HCT116 (cell line): Measurements from ENCODE around the gene WRAP53. TPM values are rescaled to one million over a fixed set of nuclear protein-coding genes. Genes with fewer than 3 reads are reported as not detected.

ENCODE experiments used
- ATAC-seq: fragments of 200-7000 bp; cut with Tn5 transposase; 2 replicates; pipeline ENCODE4 v1.9.1; 2020; ENCODE audit warnings: mild to moderate bottlenecking, moderate library complexity
- BruUV-seq: library from RNA; stranded (reverse); fragments of 400-500 nt; replicated peaks from 2 replicates; lab custom pipeline; 2021; lab: Mats Ljungman, UMichigan
- CTCF ChIA-PET: fragments of 300-600 bp; sonication (Branson Sonifier 250); formaldehyde crosslinking; loops from one replicate; lab custom pipeline; 2021; ENCODE audit warnings: antibody characterized with exemption; lab: Charles Lee
- POLR2A ChIA-PET: fragments of 300-600, 350-600 bp; sonication (Branson Sonifier 250); formaldehyde crosslinking; loops from one replicate; lab custom pipeline; 2021; ENCODE audit warnings: antibody characterized with exemption; lab: Charles Lee
- RAD21 ChIA-PET, 2 experiments: fragments of 300-600 bp; sonication (Branson Sonifier 250); formaldehyde crosslinking; loops; one replicate each; lab custom pipeline; 2023; ENCODE audit warnings: low total read pairs in 2 of 2; ENCODE audit not compliant: uncharacterized antibody in 2 of 2, unreplicated experiment in 2 of 2, low non-redundant PET in 1 of 2; lab: Charles Lee
- DNase-seq: peaks from one replicate; pipeline ENCODE4 v3.0.0-alpha.2; 2010; ENCODE audit warnings: low read depth, low spot score
- H2AFZ ChIP-seq: fragments of 200-600 bp; shearing (Covaris generic), sonication (generic); 2 replicates; pipeline ENCODE4 v1.6.1; 2017; ENCODE audit warnings: low read depth, mixed run types, mixed read lengths, antibody characterized with exemption, low read length; ENCODE audit not compliant: poor library complexity, severe bottlenecking
- H3K27ac ChIP-seq: 2 replicates; pipeline ENCODE4 v1.5.1; 2012; ENCODE audit warnings: low read depth, low read length
- H3K27me3 ChIP-seq: fragments of 200-600 bp; sonication (generic); 2 replicates; pipeline ENCODE4 v1.6.1; 2016; ENCODE audit warnings: mixed run types, low read length, mixed read lengths; ENCODE audit not compliant: insufficient read depth
- H3K36me3 ChIP-seq, 2 experiments: fragments of 200-500 bp in 1 of 2; fragments of 200-600 bp in 1 of 2; sonication (Bioruptor generic) in 1 of 2; sonication (generic) in 1 of 2; 2 replicates each; pipeline versions ENCODE4 v1.5.1 to v1.6.1; 2014 to 2016; ENCODE audit warnings: low read length in 2 of 2, inconsistent platforms in 1 of 2, mixed read lengths in 1 of 2, mixed run types in 1 of 2; ENCODE audit not compliant: insufficient read depth in 2 of 2, control insufficient read depth in 1 of 2
- H3K4me1 ChIP-seq, 2 experiments: fragments of 200-600 bp in 1 of 2; sonication (generic) in 1 of 2; 2 replicates each; pipeline versions ENCODE4 v1.5.1 to v1.6.1; 2012 to 2017; ENCODE audit warnings: low read length in 2 of 2, inconsistent platforms in 1 of 2, mild to moderate bottlenecking in 1 of 2, mixed read lengths in 1 of 2, mixed run types in 1 of 2, moderate library complexity in 1 of 2; ENCODE audit not compliant: insufficient read depth in 2 of 2, control insufficient read depth in 1 of 2
- H3K4me2 ChIP-seq: fragments of 200-600 bp; sonication (generic); 2 replicates; pipeline ENCODE4 v1.6.1; 2017; ENCODE audit warnings: mixed run types, low read length, mixed read lengths
- H3K4me3 ChIP-seq, 2 experiments: fragments of 200-600 bp in 1 of 2; sonication (generic) in 1 of 2; replicated peaks in 1 of 2; 2 replicates each; pipeline ENCODE4 v1.5.1; 2011 to 2016; ENCODE audit warnings: low read length in 2 of 2, control low read depth in 1 of 2, low read depth in 1 of 2, mild to moderate bottlenecking in 1 of 2, mixed read lengths in 1 of 2, mixed run types in 1 of 2
- H3K79me2 ChIP-seq: fragments of 200-600 bp; sonication (generic); 2 replicates; pipeline ENCODE4 v1.6.1; 2017; ENCODE audit warnings: mild to moderate bottlenecking, mixed run types, low read length, moderate library complexity, mixed read lengths; ENCODE audit not compliant: insufficient read depth
- H3K9ac ChIP-seq: fragments of 200-600 bp; sonication (generic); 2 replicates; pipeline ENCODE4 v1.6.1; 2016; ENCODE audit warnings: low read length, mixed read lengths
- H3K9me2 ChIP-seq: fragments of 200-600 bp; sonication (generic), shearing (Covaris generic); 2 replicates; pipeline ENCODE4 v1.6.1; 2017; ENCODE audit warnings: mixed run types, mild to moderate bottlenecking, moderate library complexity; ENCODE audit not compliant: insufficient read depth
- H3K9me3 ChIP-seq, 2 experiments: fragments of 200-500 bp in 1 of 2; fragments of 200-600 bp in 1 of 2; sonication (Bioruptor generic) in 1 of 2; sonication (generic) in 1 of 2; 2 replicates each; pipeline ENCODE4 v1.6.1; 2014 to 2017; ENCODE audit warnings: low read length in 2 of 2, mixed read lengths in 2 of 2, inconsistent platforms in 1 of 2, low read depth in 1 of 2, mild to moderate bottlenecking in 1 of 2, mixed run types in 1 of 2, moderate library complexity in 1 of 2; ENCODE audit not compliant: control insufficient read depth in 1 of 2, insufficient read depth in 1 of 2
- H4K20me1 ChIP-seq: fragments of 200-600 bp; sonication (generic), shearing (Covaris generic); 2 replicates; pipeline ENCODE4 v1.6.1; 2017; ENCODE audit warnings: mixed run types, mild to moderate bottlenecking, moderate library complexity; ENCODE audit not compliant: insufficient read depth
- CBX3 ChIP-seq: IDR thresholded peaks from 2 replicates; pipeline ENCODE4 v1.6.1; 2012; ENCODE audit warnings: low read depth
- CEBPB ChIP-seq: IDR thresholded peaks from 2 replicates; pipeline ENCODE4 v1.6.1; 2012; ENCODE audit warnings: low read depth
- EGR1 ChIP-seq: IDR thresholded peaks from 2 replicates; pipeline ENCODE4 v1.6.1; 2012; ENCODE audit warnings: low read depth
- EZH2 ChIP-seq: fragments of 200-600 bp; sonication (generic); IDR thresholded peaks from 2 replicates; pipeline ENCODE4 v1.6.1; 2017; ENCODE audit warnings: antibody characterized with exemption, mixed run types
- FOSL1 ChIP-seq: IDR thresholded peaks from 2 replicates; pipeline ENCODE4 v1.6.1; 2012; ENCODE audit warnings: low read depth
- POLR2A ChIP-seq: IDR thresholded peaks from 2 replicates; pipeline ENCODE4 v1.7.0; 2011; ENCODE audit warnings: borderline replicate concordance; ENCODE audit not compliant: insufficient read depth, insufficient read length; ENCODE audit errors: extremely low read depth
- POLR2AphosphoS5 ChIP-seq: IDR thresholded peaks from 2 replicates; pipeline ENCODE4 v1.6.1; 2011; ENCODE audit warnings: mild to moderate bottlenecking, low read depth, low read length, moderate library complexity
- RAD21 ChIP-seq: IDR thresholded peaks from 2 replicates; pipeline ENCODE4 v1.6.1; 2012; ENCODE audit warnings: low read depth, mild to moderate bottlenecking
- SIN3A ChIP-seq: IDR thresholded peaks from 2 replicates; pipeline ENCODE4 v1.6.1; 2012; ENCODE audit warnings: low read depth
- SP1 ChIP-seq: IDR thresholded peaks from 2 replicates; pipeline ENCODE4 v1.6.1; 2012; ENCODE audit warnings: low read depth
- SRF ChIP-seq: IDR thresholded peaks from 2 replicates; pipeline ENCODE4 v1.6.1; 2012; ENCODE audit warnings: low read depth
- ZFX ChIP-seq: fragments of 450-650 bp; IDR thresholded peaks from 2 replicates; pipeline ENCODE4 v1.6.1; 2017
- ZNF274 ChIP-seq: fragments of 200-500 bp; sonication (Bioruptor generic); IDR thresholded peaks from 2 replicates; pipeline ENCODE4 v1.6.1; 2014; ENCODE audit warnings: mild to moderate bottlenecking, low read depth, low read length, inconsistent platforms
- intact Hi-C: fragments of 100-400 bp; cut with micrococcal nuclease; formaldehyde crosslinking; loops from 2 replicates; pipeline ENCODE4 v1.10.0; 2022
- total RNA-seq: library from RNA; stranded (reverse); gene quantifications from one replicate; pipeline ENCODE4 v1.2.1, GENCODE V29; 2021; ENCODE audit not compliant: unreplicated experiment
- TF ChIP-seq, protein P1 (sequence below): IDR thresholded peaks from 2 replicates; pipeline ENCODE4 v1.6.1; 2012
- TF ChIP-seq, protein P2 (sequence below): IDR thresholded peaks from 2 replicates; pipeline ENCODE4 v1.6.1; 2011; ENCODE audit warnings: mild to moderate bottlenecking, low read length, moderate library complexity; ENCODE audit not compliant: insufficient replicate concordance; ENCODE audit errors: extremely low read depth
- TF ChIP-seq, protein P3 (sequence below), 3 experiments: fragments of 200-600 bp in 1 of 3; sonication (generic) in 1 of 3; IDR thresholded peaks in 2 of 3; conservative IDR thresholded peaks in 1 of 3; 2 replicates each; pipeline ENCODE4 v1.5.1; 2012 to 2017; ENCODE audit warnings: low read depth in 2 of 3, low read length in 2 of 3, antibody characterized with exemption in 1 of 3, borderline replicate concordance in 1 of 3, control low read depth in 1 of 3, mild to moderate bottlenecking in 1 of 3, mixed read lengths in 1 of 3, mixed run types in 1 of 3, moderate library complexity in 1 of 3; ENCODE audit not compliant: insufficient read depth in 1 of 3

WRAP53 gene
- total RNA-seq, 1 experiment from 2014 or later: 28.8 TPM

- no TSS peak for BruUV-seq
- H3K4me3 ChIP-seq: no peak overlapping the region
- RAD21 ChIA-PET: no interaction called here
- intact Hi-C loops: no loop called here
- H3K4me2 ChIP-seq: no peak overlapping the region
- no peak for ATAC-seq
- no peaks in the 10 kb centered on the region for H3K79me2 ChIP-seq
- H3K9ac ChIP-seq: no peak overlapping the region
- no peaks in the 10 kb centered on the region for H4K20me1 ChIP-seq
- H3K9me3 ChIP-seq: no peaks in the 10 kb centered on the region
- TF ChIP-seq, protein P1, sequence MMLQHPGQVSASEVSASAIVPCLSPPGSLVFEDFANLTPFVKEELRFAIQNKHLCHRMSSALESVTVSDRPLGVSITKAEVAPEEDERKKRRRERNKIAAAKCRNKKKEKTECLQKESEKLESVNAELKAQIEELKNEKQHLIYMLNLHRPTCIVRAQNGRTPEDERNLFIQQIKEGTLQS: no peak
- TF ChIP-seq SRF (no peak), EGR1 (no peak), POLR2AphosphoS5 (no peak), POLR2A (no peak), FOSL1 (no peak), CEBPB (no peak), SIN3A (no peak), EZH2 (no peak), CBX3 (no peak), ZFX (no peak), RAD21 (no peak), SP1 (no peak), ZNF274 (no peak)
- TF ChIP-seq, protein P2, sequence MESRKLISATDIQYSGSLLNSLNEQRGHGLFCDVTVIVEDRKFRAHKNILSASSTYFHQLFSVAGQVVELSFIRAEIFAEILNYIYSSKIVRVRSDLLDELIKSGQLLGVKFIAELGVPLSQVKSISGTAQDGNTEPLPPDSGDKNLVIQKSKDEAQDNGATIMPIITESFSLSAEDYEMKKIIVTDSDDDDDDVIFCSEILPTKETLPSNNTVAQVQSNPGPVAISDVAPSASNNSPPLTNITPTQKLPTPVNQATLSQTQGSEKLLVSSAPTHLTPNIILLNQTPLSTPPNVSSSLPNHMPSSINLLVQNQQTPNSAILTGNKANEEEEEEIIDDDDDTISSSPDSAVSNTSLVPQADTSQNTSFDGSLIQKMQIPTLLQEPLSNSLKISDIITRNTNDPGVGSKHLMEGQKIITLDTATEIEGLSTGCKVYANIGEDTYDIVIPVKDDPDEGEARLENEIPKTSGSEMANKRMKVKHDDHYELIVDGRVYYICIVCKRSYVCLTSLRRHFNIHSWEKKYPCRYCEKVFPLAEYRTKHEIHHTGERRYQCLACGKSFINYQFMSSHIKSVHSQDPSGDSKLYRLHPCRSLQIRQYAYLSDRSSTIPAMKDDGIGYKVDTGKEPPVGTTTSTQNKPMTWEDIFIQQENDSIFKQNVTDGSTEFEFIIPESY: no peak
- TF ChIP-seq, protein P3, sequence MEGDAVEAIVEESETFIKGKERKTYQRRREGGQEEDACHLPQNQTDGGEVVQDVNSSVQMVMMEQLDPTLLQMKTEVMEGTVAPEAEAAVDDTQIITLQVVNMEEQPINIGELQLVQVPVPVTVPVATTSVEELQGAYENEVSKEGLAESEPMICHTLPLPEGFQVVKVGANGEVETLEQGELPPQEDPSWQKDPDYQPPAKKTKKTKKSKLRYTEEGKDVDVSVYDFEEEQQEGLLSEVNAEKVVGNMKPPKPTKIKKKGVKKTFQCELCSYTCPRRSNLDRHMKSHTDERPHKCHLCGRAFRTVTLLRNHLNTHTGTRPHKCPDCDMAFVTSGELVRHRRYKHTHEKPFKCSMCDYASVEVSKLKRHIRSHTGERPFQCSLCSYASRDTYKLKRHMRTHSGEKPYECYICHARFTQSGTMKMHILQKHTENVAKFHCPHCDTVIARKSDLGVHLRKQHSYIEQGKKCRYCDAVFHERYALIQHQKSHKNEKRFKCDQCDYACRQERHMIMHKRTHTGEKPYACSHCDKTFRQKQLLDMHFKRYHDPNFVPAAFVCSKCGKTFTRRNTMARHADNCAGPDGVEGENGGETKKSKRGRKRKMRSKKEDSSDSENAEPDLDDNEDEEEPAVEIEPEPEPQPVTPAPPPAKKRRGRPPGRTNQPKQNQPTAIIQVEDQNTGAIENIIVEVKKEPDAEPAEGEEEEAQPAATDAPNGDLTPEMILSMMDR (IDR thresholded peaks at IDR 0.05 in 2 of 3, conservative IDR thresholded peaks at IDR 0.05 in 1 of 3; ENCODE audit: borderline replicate concordance in 1 of 3, insufficient read depth in 1 of 3, low read depth in 2 of 3, low read length in 2 of 3): no peak
- H3K36me3 ChIP-seq: no peaks in the 10 kb centered on the region
- no peak overlapping the region for H3K27ac ChIP-seq
- no peak for DNase-seq
- no peaks in the 10 kb centered on the region for H3K27me3 ChIP-seq
- POLR2A ChIA-PET: interaction anchor here (1.0 to 1.5 kb wide), 2 partner anchors 26 to 87 kb away, joined by 3 read pairs; partner anchors contain the start of genes SAT2 and WRAP53
- CTCF ChIA-PET: no interaction called here
- H2AFZ ChIP-seq: no peak overlapping the region
- H3K9me2 ChIP-seq: 0 out of 2 replicates have a peak, but pooled peaks cover 3% of the 10 kb centered on the region
- H3K4me1 ChIP-seq: peaks cover 12 to 33% of the 10 kb centered on the region in 2 experiments
These were observed 26.7 kb downstream of the WRAP53 start for GRCh38 chr17:7714721-7715594.
